HG03558 (cell line): ENCODE measurements around the gene KIAA2012.

Source experiments
- ATAC-seq: cut with Tn5 transposase; IDR thresholded peaks from one replicate; pipeline ENCODE4 v1.9.1; 2021; ENCODE audit warnings: moderate number of reproducible peaks; ENCODE audit not compliant: unreplicated experiment; ENCODE audit errors: extremely low read depth

The KIAA2012 gene

GRCh38 chr2:202072737-202073401 lies at the start of gene KIAA2012:
Gene KIAA2012, plus strand, starts transcription at chr2:202073255. Its CDS starts 373 bp downstream, at chr2:202073628.
- ATAC-seq: no peak

GRCh38 chr2:202023904-202024266 lies 49.2 kb upstream of the KIAA2012 start:
- no peak for ATAC-seq

DNA sequence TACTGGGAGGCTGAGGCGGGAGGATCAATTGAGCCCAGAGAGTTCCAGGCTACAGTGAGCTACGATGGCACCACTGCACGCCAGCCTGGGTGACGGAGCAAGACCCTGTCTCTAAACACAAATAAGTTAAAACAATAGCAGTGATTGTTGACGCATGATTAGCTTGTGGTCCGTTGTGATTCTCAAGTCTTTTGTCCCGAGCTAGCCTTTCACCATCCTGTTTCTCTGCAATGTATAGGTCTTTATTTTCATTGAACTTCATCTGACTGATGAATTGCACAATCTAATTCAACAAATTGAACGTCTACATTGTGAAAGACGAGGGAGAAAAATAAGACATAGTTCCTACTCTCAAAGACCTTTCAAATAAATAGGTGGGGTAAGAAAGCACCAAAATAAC lies 48.2 kb upstream of the KIAA2012 start:
- no peak for ATAC-seq

GRCh38 chr2:202025816-202026215 lies 47.2 kb upstream of the KIAA2012 start:
- ATAC-seq: no peak

DNA sequence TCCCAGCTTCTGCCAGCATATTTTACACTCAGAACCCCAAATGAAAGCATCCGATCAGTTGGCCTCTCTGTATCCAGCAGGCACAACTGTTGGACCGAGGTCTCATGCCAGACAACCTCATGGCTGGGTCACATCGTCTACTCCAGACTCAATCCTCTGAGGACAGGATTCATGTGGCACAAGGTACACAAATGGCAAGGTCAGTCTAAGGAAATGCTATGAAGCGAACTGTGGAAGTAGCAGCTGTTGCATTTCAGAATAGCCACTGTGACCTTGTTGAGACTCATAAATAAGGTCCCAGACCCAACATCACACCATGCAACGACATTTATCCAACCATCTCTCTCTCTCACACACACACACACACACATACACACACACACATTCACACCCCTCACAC lies 46.5 kb upstream of the KIAA2012 start:
- ATAC-seq: no peak

- no peak for ATAC-seq
Measured at GRCh38 chr2:202030691-202031090, 42.4 kb upstream of the KIAA2012 start.

DNA sequence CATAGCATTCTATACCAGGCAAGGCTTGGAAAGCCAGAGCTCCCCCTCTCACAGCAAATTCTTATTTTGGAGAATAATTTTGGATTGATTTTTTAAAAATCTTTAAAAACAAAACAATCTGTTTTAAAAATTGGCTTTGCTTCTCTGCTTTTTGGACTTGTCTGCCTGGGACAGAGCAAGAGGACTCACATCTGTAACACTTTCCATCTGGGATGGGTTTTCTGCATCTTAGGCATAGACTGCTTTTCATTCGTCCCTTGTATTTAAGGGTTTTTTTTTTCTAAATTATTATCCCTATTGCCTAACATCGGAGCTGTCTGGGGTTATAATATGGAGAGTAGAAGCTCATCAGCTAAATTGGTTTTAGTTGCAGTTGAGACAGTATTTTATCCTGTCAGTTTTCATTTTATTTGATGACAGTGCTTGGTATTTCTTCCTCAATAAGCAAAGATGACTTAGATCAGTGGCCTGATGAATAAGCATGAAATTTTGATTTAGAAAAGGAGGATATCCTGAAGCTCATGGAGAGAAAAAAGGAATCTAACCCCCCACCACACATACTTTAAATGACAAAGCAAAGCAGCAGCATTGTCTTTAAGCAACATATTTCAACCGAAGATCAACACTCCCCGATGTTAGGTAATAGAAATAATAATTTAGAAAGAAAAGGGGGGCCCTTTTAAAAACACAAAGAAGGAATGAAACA lies 41.7 kb upstream of the KIAA2012 start:
- ATAC-seq: no peak

- no peak for ATAC-seq
Measured at GRCh38 chr2:202032846-202033316, 40.2 kb upstream of the KIAA2012 start.

DNA sequence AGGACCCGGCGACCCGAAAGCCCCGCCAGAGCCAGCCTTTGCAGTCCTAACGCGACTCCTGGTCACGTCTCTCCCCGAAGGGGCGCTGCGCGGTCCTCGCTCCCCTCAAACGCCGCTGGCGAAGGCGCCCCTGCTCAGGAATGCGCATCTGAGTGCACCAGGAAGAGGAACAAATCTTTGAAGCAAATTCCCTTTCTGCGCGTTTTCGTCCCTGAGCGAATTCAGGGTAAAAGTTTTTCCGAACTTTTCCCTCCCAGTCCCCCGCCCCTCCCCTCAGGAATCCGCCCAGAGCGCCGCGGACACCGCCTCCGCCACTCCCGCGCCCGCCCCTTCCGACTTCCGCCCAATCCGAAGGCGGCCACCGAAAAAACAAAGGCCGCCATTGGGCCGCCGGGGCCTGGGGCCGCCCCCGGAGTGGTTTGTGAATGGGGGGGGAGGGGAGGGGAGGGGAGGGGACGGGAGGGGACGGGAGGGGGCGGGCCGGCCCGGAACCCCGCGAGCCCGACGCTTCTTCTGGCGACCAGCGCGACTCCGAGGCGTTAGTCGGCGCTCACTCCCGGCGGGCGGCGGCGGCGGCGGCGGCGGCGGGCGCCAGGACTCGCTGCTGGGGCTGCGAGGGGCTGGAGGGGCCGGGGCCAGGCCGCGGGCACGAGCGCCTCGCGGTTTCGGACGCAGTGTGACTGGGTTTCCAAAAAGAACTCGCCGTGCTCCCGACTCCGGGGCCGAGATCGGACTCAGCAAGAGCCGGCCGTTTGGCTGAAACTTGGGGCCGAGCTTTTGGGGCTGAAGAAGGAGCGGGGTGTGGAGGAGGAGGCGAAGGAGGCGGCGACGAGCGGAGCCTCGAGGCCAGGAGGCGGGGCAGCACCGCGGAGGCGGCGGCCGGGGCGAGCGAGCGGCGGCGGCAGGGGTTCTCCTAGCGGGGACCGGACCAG lies 39.5 kb upstream of the KIAA2012 start, which contains the start of gene FZD7:
Gene FZD7 (plus strand): TSS at position 539 of the 932 bp plus-strand sequence. CDS start 793 bp downstream, outside the sequence.
- ATAC-seq: peak; percentile 48

DNA sequence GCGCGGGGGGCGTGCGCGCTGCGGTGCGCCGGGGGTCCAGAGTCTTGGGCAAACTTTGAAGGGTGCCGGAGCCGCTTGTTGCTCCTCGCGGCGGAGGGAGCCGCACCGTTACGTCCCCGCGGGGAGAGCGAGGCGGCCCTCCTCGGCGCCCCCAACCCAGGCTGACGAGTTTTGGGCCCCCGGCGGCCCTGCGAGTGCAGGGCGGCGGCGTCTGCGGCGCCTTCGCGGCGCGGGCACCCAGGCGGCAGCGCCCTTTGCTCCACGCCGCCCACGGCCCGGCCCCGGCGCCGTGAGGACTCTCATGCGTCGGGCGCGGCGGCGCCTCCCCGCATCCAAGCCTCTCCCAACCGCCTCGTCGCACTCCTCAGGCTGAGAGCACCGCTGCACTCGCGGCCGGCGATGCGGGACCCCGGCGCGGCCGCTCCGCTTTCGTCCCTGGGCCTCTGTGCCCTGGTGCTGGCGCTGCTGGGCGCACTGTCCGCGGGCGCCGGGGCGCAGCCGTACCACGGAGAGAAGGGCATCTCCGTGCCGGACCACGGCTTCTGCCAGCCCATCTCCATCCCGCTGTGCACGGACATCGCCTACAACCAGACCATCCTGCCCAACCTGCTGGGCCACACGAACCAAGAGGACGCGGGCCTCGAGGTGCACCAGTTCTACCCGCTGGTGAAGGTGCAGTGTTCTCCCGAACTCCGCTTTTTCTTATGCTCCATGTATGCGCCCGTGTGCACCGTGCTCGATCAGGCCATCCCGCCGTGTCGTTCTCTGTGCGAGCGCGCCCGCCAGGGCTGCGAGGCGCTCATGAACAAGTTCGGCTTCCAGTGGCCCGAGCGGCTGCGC lies 38.6 kb upstream of the KIAA2012 start:
- peak; percentile 12 for ATAC-seq

DNA sequence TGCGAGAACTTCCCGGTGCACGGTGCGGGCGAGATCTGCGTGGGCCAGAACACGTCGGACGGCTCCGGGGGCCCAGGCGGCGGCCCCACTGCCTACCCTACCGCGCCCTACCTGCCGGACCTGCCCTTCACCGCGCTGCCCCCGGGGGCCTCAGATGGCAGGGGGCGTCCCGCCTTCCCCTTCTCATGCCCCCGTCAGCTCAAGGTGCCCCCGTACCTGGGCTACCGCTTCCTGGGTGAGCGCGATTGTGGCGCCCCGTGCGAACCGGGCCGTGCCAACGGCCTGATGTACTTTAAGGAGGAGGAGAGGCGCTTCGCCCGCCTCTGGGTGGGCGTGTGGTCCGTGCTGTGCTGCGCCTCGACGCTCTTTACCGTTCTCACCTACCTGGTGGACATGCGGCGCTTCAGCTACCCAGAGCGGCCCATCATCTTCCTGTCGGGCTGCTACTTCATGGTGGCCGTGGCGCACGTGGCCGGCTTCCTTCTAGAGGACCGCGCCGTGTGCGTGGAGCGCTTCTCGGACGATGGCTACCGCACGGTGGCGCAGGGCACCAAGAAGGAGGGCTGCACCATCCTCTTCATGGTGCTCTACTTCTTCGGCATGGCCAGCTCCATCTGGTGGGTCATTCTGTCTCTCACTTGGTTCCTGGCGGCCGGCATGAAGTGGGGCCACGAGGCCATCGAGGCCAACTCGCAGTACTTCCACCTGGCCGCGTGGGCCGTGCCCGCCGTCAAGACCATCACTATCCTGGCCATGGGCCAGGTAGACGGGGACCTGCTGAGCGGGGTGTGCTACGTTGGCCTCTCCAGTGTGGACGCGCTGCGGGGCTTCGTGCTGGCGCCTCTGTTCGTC lies 37.7 kb upstream of the KIAA2012 start:
- no peak for ATAC-seq

DNA sequence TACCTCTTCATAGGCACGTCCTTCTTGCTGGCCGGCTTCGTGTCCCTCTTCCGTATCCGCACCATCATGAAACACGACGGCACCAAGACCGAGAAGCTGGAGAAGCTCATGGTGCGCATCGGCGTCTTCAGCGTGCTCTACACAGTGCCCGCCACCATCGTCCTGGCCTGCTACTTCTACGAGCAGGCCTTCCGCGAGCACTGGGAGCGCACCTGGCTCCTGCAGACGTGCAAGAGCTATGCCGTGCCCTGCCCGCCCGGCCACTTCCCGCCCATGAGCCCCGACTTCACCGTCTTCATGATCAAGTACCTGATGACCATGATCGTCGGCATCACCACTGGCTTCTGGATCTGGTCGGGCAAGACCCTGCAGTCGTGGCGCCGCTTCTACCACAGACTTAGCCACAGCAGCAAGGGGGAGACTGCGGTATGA lies 37.1 kb upstream of the KIAA2012 start:
- no peak for ATAC-seq

GRCh38 chr2:202036601-202037037 lies 36.4 kb upstream of the KIAA2012 start:
- ATAC-seq: no peak

DNA sequence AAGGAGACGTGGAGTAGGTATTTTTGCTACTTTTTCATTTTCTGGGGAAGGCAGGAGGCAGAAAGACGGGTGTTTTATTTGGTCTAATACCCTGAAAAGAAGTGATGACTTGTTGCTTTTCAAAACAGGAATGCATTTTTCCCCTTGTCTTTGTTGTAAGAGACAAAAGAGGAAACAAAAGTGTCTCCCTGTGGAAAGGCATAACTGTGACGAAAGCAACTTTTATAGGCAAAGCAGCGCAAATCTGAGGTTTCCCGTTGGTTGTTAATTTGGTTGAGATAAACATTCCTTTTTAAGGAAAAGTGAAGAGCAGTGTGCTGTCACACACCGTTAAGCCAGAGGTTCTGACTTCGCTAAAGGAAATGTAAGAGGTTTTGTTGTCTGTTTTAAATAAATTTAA lies 36.0 kb upstream of the KIAA2012 start:
- no peak for ATAC-seq

- no peak for ATAC-seq
Measured at GRCh38 chr2:202038471-202039277, 34.4 kb upstream of the KIAA2012 start.

- no peak for ATAC-seq
Measured at GRCh38 chr2:202039278-202040078, 33.6 kb upstream of the KIAA2012 start.
